D721Med (cell line): ENCODE measurements around the gene CBLC.

Experiments
- DNase-seq: peaks from one replicate; pipeline ENCODE4 v3.0.0; 2011; ENCODE audit warnings: low spot score; ENCODE audit not compliant: insufficient read length
- FAIRE-seq: peaks from 2 replicates; lab custom pipeline; 2011; peaks lifted over from hg19 to GRCh38; lab: Jason Lieb, UNC
- TF ChIP-seq, protein P1 (sequence below): IDR thresholded peaks from 2 replicates; pipeline ENCODE4 v1.5.1; 2012; ENCODE audit warnings: mild to moderate bottlenecking, control low read depth; ENCODE audit not compliant: insufficient read depth; ENCODE audit errors: missing control alignments

Gene CBLC

GRCh38 chr19:44803442-44804428, 26.0 kb downstream of the CBLC start:
- TF ChIP-seq, protein P1, sequence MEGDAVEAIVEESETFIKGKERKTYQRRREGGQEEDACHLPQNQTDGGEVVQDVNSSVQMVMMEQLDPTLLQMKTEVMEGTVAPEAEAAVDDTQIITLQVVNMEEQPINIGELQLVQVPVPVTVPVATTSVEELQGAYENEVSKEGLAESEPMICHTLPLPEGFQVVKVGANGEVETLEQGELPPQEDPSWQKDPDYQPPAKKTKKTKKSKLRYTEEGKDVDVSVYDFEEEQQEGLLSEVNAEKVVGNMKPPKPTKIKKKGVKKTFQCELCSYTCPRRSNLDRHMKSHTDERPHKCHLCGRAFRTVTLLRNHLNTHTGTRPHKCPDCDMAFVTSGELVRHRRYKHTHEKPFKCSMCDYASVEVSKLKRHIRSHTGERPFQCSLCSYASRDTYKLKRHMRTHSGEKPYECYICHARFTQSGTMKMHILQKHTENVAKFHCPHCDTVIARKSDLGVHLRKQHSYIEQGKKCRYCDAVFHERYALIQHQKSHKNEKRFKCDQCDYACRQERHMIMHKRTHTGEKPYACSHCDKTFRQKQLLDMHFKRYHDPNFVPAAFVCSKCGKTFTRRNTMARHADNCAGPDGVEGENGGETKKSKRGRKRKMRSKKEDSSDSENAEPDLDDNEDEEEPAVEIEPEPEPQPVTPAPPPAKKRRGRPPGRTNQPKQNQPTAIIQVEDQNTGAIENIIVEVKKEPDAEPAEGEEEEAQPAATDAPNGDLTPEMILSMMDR = no peak
- no peak for DNase-seq
- no peak for FAIRE-seq

DNA sequence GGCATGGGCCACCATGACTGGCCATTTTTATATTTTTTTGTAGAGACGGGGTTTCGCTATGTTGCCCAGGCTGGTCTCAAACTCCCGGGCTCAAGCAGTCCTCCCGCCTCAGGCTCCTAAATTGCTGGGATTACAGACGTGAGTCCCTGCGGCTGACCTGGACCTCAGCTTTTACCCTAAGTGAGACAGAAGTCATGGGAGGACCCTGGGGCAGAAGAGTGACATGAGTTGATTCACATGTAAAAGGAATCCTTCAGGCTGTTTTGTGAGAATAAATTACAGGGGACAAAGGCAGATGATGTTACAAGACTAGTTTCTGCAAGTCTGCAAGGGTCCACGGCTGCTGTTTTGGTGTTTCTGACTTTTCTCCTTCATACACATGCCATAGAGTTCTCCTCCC, 28.6 kb downstream of the CBLC start:
- FAIRE-seq = no peak

GRCh38 chr19:44807162-44807561, 29.5 kb downstream of the CBLC start:
- FAIRE-seq (no peak), DNase-seq (no peak)
- TF ChIP-seq, protein P1 = no peak

More for the DNA sequence above, 28.6 kb downstream of the CBLC start:
- no peak for DNase-seq
- TF ChIP-seq, protein P1 = no peak

- TF ChIP-seq, protein P1 = peak; percentile 18
- FAIRE-seq (no peak), DNase-seq (no peak)
Observed at GRCh38 chr19:44807652-44808462, 30.2 kb downstream of the CBLC start.

- TF ChIP-seq, protein P1 = no peak
- FAIRE-seq (no peak), DNase-seq (peak; percentile 94)
Observed at GRCh38 chr19:44808463-44809371, 31.0 kb downstream of the CBLC start, which contains the start of gene BCAM. TSS of gene BCAM (plus strand) at chr19:44809103. CDS start at chr19:44809125, 22 bp downstream.

- FAIRE-seq (no peak), DNase-seq (no peak)
- TF ChIP-seq, protein P1 = no peak
Observed at GRCh38 chr19:44809577-44810233, 32.0 kb downstream of the CBLC start.
